Eye (tissue), 1 donor: ENCODE data around the gene PLEKHG3.

Source experiments
- DNase-seq: peaks from one replicate; pipeline ENCODE4 v3.0.0-alpha.2; 2015

The PLEKHG3 gene

DNA sequence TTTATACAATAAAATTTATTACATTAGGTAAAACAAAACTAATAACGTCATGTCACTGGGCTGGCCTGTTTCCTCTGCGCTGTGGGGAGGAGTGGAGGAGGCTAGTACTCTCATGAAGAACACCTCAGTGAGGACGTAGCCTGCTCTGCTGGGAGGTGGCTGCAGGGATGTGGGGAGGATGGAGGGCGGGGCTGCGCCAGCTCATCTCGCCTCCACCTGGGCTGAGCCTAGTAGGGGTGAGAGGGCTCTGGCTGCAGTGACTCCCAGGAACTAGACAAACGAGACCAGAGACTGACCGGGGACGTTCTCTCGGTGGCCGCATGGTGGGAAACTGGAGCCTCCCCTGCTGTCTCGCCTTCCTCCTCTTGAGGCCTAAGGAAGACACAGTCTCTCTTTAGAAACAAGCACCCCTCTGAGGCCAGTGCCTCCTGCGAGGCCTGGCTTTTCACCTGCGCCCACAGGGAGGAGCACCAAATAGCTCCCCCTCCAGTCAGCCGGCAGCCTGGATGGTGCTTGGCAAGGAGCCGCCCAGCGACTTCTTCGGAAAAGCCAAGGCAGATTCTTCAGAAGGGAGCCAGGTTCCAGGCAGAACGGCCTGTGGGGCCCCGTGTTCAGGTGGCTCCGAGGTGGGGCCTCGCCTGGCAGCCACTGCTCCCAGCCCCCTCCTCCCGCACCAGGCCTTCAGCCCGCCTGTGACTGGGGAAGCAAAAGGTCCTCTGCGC lies 62.4 kb downstream of the PLEKHG3 start:
- no peak for DNase-seq

DNA sequence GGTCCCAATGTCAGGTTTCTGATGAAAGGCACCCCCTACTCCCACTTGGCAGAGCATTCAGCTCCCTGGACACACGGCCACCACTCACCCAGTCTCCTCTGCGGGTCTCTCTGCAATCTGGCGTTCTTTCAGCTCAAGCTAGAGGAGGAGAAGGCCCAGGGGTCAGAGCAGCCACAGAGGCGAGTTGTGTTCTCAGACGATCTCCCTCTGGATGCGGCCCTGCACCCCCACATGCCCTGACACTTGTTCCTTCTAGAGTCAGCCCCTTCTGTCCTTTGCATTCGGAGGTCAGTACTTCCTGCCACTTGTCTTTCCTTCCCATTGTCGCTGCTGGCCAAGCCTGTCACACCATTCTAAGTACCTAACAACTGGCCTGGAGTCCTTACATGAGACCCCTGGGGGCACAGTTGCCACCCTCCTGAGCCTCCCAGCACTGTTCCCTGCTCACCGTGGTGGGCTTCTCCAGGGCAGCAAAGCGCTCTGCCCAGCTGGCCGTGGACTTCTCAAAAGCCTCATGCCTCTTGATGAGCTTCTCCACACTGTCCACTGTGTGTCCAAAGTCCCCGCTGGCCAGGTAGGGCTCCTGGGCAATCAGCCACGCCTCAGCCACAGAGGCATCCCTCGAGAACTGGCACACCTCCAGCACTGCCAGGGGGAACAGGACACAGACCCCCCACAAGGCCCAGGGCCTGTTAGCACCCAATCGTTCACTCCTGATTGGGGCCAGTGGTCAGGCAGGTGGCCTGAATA lies 63.2 kb downstream of the PLEKHG3 start:
- DNase-seq = no peak

DNA sequence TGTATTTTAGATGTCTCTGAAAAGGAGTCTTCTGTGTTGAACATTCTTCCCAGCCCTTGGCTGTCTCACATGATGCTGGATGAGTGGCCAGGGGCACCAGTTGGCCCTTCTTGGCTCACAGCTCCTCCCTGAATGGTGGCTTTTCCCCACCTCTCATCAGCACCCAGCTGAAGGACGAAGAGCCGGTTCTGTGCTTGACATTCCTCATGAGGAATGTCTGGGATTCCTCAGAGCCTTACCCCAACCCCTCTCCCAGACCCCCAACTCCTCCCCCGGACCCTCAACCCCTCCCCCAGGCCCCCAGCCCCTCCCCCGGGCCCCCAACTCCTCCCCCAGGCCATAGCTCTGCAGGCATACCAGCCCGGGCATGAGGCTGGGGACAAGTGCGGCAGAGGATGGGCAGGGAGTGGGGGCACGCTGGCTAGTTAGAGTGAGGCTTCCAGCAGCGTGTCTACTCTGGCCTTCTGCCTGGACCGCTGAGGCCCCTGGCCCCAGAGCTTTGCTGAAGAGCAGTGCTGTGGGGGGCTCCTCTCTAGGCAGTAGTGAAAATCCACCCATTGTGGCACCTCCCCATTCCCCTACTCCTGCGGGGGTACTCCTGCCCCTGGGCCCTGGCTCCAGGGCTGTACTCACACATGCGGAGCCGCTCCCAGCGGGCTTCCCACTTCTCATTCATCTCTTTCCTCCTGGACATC lies 64.3 kb downstream of the PLEKHG3 start:
- DNase-seq = no peak

DNA sequence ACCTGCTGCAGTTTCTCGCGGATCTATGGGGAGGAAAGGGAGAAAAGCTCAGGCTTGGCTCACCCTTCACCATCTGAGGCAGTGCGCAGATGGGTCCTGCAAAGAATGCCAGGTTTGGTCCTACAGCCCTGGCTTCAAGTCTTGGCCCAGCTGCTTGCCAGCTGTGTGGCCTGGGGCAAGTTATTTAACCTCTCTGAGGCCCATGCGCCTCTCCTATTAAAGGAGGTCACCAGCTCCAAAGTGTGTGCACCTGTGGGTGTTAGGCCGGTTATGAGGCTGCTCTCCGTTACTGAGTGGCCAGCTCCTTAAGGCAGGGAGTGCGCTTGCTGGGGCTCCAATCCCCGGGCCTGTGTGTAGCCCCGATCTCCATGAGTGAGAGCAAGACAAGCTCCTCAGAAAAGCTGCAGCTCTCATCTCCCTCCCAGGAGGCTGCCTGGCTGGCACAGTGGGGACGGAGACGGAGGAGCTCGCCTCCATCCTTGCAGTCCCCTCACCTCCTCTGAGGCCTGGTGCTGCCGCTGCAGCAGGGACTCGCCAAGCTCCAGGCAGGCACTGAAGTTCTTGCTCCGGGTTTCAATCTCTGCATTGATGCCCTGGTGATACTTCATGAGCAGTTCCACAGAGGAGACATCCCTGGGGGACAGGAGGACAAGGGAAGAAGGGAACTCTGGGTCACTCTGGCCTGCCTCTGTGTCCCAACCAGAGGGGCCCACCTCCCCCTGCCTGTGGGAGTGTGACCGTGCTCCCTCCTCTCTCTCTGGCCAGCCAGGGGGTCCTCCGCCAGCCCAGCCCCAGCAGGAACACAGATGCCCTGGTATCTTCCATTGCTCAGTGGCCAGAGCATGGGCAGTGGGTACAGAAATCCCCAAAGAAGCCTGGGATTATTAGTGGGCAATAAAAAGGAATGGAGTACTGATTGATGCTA lies 65.1 kb downstream of the PLEKHG3 start:
- no peak for DNase-seq

DNA sequence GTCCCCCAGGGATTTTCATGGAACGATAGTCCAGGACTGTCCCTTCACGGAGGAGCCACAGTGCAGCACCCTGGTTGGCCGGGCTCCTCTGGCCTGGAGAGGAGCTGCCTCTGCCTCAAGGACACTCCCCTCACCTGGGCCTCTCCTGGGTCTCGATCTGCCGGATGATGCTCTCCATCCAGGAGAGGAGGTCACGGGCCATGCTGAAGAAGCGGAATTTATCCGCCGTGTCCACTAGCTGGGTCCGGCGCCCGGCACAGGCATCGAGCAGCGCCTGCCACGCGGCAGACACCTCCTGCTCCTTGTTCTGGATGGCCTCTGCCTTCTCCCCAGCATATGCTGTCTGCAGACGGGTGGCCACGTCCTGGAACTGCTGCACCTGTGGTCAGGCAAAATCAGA lies 66.5 kb downstream of the PLEKHG3 start:
- no peak for DNase-seq

DNA sequence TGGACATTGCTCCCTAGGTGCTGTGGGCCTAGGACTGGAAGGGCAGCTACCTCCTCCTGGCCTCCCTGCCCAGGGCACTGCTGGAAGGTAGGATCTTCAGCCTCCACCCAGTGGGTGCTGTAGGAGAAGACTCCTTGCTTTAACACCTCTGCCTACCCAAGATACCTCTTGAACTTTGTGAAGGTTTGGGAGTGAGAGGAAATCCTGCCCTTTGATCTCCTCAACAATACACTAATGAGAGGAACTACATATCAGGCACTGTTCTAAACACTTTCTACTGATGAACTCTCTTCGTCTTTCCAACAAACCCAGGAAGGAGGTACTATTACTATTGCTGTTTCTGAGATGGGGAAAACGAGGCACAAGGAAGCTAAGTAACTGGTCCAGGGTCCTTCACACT lies 66.9 kb downstream of the PLEKHG3 start:
- no peak for DNase-seq

DNA sequence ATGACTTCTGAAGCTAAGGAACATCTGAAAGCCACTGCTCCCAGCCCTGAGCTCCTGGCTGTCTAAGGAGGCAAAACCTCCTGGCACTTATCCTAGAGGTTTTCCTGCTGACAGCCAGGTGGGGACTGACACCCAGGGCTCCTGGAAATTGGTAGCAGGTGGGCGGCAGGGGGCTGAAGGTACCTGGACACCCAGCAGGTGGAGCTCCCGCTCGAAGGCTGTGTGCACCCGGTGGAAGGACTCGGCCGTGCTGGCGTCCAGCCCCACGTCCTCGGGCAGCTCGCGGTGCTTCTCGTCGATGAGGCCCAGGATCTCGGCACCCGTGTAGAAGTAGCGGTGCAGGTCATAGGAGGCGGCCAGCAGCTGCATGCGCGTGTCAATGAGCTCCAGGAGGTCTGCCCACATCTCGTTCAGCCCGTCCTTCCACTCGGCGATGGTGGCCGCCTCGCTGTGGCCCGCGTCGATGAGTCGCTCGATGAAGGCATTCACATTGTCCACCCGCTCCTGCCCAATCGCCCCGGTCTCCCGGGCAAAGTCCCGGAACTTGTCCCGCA lies 68.2 kb downstream of the PLEKHG3 start:
- no peak for DNase-seq

DNA sequence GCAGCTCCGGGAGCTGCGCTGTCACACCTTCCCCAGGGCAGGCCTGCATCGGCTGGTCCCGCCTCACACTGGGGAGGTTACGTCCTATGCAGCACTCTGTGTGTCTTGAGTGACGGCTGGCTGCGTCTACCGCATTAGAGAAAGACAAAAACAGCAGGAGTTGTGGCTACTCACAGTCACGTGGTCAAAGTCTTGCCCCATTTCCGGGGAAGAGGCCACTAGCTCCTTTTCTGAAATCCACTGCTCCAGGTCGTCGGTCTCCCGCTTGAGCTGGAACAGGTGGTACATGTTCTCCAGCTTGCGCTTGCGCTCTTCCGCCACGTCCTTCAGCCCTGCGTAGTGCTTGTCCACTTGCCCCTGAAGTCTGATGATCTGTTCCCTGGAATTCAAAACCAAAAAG lies 68.8 kb downstream of the PLEKHG3 start:
- DNase-seq = no peak

DNA sequence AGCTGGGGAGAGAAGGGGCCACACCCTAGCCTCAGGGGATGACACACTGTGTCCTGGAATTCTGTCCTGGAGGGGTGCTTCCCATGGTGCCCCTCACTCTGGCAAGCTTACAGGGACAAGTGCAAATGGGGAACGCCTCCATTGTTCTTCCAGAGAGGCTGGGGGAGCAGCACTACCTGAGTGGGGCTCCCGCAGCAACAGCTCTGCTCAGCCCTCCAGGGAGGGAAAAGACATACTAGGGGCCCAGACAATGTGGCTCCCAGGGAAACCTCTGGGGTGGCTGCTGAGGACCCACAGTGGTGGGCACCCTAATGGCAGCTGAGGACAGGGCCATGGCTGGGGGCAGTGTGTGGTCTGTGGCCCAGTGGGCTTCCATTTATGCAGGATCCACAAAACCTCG lies 69.4 kb downstream of the PLEKHG3 start:
- no peak for DNase-seq

DNA sequence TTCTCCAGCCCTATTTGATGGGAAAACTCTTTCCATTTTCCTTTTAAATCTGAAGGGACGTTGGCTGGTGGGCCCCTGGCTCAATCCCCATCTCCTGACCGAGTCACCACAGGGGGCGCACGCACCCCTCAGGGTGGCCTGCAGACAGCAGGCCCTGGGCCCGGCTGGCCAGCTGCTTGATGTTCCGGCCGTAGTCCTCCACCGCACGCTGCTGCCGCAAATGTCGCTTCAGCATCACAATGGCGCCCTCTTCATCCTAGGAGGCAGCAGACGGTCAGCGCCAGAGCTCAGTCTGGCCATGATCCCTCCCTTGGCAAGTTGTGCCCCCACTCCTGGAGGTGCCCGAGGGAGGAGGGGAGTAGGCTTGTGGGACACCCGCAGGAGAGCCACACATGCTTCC lies 70.0 kb downstream of the PLEKHG3 start:
- DNase-seq = no peak

DNA sequence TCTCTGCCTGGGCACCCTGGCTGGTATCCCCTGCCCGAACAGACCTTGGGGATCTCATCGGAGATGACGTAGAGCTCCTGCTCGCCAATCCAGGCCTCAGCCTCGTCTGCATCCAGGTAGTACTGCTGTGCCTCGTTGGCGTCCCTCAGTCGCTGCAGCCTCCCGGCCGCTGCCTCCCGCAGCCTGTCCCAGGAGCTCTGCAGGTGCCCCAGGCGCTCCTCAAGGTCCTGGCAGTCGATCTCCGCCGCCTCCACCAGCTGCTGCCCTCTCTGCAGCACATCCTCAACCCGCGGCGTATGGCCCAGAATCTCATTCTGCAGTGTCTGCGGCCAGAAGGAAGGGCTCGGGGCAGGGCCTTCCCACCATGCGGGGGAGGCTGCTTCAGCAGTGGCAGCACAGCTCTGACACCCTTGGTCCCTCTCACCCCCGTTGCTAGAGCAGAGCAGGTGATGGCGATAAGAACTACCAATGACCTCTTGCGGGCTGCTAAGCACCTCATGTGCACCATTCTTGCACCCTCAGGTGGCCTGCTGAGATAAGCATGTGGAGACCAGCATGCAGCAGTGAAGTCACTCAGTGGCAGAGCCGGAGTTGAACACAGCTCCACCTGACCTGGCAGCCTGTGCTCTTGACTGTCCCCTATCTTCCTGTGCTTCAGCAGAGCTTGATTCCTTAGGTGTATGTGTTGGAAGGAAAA lies 71.0 kb downstream of the PLEKHG3 start:
- no peak for DNase-seq

DNA sequence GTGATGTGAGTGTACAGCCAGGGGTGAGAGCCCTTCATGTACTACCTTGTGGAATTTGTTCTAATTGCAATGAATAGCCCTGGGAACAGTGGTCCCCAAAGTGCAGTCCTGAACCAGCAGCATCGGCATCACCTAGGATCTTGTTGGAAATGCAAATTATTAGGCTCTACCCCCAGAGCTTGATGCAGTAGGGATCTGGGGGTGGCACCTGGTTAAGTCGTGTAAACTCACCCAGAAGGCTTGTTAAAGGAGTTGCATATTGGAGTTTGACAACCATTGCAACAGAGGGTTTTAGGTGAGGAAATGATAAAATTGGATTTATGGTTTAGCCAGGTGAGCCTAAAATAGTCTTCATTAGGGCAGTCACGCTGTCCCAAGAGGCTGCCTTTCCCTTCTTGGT lies 73.2 kb downstream of the PLEKHG3 start:
- DNase-seq = no peak

DNA sequence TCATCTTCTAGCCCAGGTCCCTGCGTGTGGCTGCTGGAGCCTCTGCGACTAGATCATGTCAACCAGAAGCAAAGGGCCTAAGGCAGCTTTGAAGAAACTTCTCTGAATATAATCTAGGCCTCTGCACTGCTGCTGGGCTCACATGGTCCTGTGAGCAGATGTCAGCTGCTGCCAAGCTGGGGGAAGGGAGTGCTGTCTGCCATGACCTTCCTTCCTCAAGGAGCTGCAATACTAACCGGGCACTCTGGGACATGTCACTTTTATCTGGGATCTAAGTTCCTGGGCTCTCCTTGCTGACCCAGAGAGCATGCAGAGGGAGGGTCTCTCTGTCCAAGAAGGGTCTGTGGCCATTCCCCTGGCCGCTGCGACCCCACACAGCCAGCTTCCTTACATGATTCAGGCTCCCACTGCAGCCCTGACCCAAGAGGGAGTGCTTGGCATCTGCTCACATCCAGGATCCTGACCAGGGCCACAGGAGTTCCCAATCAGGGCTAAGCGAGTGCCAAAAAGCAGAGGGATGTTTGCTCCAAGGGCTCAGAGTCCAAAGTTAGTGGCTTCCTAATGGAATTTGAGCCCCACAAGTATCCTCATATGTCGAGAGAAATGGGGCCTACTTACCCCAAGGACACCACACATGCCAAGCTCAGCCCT lies 74.0 kb downstream of the PLEKHG3 start:
- DNase-seq = peak; percentile 48

DNA sequence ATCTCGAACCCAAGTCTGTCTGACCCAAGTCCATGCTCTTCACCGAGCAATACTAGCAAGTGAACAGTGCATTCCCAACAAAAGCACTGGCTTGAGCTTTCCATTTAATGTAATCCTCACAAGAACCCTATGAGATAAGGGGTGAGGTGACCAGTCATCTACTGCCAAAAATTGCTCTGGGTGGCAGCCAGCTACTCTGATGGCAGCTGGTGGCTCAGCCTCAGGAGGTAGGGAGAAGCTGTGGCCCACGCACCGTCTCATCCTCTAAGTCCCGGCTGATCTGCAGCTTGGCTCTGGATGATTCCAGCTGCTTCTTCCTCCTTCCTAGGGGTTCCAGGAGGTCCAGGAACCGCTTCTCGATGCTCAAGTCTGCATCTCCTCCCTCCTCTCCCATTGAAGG lies 75.2 kb downstream of the PLEKHG3 start:
- no peak for DNase-seq

DNA sequence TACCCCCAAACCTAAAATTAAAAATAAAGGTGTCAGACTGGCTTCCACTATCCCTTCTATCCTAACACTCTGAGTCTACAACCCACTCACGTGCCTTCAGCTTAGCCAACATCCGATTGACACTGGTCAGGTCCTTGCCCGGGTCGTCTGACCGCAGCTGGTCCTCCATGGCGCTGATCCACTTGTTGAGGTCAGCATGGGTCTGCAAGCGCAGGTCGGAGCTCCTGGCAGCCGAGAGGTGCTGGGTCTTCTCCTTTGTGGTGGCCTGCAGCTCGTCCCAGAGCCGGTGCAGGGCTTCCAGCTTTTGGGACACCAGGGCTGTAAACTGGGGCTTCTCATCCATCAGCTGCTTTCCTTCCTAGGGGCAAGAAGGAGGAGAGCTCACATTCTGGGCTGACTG lies 78.0 kb downstream of the PLEKHG3 start:
- no peak for DNase-seq

DNA sequence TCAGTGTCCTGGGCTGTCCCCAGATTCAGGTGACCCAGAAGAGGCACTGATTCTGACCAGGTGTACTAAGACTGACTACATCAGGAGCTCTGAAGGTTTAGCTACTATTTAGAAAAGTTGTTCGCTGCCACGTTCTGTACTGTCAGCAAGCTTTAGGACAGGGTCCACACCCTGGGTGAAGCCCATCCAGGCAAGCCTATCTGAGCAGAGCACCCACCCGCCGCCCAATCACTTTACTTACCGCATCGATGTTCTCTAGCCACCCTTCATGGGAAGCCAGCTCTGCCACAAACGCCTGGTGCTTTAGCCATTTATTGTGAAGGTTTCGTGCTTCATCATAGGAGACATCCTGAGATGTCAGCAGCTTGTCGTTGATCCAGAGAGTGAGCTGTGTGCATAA lies 79.8 kb downstream of the PLEKHG3 start:
- no peak for DNase-seq

DNA sequence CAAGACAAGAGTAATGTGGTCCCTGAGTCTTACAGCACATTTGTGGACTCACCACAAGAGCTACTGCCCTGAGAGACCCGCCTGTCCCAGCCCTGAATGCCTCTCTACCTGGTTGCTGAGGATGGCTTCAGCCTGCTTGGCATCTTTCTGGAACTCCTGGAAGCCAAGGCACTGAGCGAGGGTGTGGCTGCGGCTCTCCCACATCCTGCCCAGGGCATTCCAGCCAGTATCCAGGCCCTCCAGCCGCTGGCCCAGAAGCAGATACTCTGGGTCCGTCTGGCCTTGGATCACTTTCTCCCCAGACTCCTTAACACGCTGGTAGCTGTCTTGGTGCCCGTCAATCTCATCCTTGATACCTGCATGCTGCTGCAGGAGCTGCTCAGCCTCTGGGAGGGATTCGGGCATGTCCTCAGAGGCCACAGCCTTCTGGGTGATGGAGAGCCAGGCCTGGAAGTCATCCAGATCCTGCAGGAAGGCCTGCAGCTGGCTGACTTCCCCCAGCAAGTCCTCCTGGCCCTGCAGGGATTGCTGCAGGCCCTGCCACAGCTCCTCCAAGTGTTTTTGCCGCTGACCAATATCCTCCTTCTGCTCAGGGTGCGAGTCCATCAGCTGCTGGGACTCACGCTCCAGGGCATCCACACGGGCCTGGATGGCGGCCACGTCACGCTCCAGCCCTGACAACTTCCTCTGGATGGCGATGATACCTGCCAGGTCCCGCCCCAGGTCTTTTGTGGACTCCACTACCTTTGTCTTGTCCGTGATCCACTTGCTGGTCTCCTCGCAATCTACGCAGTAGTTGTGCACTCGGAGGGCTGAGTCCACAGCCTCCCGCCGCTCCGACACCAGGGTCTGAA lies 82.3 kb downstream of the PLEKHG3 start:
- no peak for DNase-seq

DNA sequence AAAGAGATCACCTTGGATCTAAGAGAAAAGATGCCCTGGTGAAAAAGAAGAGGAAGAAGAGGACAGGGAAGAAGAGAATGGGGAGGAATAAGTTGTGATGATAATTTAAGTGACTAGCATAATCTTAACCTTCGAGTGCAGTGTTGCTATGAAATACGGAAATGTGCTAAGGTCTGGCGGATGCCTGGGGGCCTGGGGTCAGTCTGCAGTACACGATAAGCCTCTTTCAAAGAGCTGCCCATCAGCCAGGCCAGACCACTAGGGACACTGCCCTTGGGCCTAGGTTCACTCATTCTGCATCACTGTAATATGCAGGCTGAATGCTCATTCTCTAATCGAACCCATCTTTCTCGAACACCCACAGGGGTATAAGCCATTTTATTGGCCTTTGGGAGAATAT lies 83.4 kb downstream of the PLEKHG3 start:
- DNase-seq = no peak

DNA sequence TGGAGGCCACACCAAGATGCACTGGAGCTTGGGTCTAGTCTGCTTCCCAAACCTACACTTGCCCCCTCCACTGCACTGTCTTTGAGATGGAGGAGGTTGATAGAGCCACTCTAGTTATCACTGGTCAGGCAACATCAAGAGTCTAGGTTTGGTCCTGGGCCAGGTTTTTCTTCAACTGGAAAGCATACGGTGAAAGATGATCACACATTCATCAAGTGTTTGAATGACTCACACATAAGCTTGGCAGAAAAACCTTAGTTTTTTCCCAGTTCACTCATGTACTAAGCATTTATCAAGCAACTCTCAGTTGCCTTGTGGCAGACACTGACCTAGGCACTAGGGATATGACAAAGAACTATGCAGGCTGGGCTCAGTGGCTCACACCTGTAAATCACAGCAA lies 84.5 kb downstream of the PLEKHG3 start:
- DNase-seq = no peak

DNA sequence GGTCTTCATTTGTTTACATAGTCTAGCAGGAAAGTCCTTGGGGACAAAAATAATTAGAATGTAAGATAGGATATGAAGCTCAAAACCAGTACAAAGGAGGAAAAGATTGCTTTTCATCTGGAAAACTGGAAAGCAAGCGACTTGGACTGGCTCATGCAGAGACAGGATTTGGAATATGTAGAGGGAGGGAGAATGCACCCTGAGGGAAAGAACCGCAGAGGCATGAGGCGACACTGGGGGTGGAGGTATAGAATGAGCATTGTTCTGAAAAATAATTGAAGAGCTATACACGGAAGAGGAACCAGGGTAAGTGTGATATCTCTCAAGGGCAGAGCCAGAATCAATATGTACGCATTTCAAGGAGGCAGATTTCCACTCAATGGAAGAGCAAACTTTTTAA lies 85.5 kb downstream of the PLEKHG3 start:
- no peak for DNase-seq

DNA sequence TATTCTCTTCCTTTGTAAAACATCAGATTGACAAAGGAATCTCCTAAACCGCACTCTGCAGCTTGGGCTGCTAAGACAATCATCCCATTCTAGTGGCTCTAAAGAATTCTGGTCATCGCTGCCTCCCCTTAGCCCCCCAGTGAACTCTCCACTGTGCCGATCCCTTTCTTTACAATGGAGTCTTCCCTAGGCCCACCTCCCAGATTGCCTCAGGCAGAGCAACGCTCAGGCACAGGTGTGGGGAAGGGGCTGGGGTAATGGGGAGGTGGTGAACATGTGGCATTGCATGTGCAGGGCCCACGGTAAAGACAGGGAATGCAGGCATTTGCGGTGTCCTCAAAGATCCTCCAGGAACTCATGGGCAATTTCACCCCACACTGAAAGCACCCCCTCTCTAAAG lies 86.3 kb downstream of the PLEKHG3 start:
- DNase-seq = no peak
